Measurements from ENCODE around the gene PDZD8.

The PDZD8 gene

DNA sequence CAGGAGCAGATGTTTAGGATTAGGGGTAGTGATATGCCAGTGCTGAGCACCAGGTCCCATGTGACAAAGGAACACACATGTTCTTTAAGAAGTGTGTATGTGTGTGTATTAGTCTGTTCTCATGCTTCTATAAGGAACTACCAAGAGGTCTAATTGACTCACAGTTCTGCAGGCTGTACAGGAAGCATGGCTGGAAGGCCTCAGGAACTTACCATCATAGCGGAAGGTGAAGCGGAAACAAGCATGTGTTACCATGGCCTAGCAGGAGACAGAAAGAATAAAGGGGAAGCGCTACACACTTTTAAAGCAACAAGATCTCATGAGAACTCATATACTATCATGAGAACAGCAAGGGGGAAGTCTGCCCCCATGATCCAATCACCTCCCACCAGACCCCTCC lies 22.8 kb upstream of the PDZD8 start:
- no peak for DNase-seq

DNA sequence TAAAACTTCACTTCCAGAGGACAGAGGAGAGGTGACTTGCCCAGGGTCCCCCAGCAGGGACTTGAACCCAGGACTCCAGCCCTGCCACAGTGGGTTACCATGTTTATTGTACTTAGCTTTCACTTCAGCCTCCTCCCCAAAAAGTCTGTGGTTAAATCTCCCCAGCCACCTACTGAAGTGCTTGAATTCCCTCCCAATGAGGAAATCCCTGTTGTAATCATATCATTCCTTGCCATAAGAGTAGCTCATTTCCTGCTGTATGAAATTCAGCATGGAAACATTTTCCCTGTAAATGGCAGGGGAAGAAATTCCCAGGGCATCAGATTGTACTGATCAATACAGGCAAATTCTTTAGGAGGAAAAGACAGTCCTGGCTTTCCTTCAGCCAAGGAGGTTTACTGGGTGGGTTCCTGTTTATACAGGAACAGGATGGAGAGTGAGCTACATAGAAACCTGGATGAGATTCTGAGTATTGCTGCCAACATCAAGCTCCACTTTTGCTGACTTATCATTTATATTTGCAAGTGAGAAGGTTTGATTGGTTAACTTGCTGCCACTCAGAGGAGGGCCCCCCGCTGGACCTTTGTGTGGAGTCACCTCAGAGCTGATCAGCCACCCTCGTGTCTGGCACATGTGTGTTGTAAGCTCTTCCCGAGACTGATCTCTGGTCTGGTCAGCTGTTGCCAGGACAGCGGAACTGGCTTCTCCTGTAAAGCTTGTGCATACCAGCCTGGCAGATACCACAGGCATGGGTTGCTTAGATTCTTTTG lies 16.4 kb upstream of the PDZD8 start:
- DNase-seq, result no peak

DNA sequence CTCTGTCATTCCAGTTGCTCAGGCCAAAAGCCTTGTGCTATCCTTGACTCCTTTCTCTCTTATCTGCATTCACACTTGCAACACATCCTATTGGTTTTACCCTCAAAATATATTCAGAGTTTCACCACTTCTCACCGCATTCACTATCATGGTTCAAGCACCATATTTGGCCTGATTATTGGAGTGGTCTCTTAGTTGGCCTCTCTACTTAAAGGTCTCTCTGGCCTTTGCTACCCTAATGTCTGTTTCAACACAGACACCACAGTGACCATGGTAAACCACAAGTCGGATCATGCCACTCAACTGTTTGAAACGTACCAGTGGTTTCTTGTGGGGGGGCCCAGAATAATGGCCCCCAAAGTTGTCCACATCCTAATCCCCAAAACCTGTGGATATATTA lies 15.2 kb upstream of the PDZD8 start:
- DNase-seq, result no peak

DNA sequence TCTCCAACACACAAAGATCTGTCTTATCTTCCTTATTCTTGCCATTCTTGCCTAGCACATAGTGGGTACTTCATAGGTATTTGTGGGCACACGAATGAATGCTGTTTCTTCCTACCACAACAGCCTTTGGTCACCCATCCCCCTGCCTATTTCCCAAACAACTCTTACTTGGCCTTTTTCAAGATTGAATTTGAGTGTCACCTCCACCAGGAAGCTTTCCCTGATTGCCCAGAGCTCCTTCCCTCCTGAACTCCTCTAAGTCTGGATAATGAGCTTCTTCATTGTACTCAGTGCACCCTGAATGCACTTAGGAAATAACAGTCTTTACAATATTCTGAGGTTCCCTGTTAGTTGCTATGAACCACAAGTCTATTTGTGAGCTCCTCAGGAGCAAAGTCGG lies 11.6 kb upstream of the PDZD8 start:
- no peak for DNase-seq

DNA sequence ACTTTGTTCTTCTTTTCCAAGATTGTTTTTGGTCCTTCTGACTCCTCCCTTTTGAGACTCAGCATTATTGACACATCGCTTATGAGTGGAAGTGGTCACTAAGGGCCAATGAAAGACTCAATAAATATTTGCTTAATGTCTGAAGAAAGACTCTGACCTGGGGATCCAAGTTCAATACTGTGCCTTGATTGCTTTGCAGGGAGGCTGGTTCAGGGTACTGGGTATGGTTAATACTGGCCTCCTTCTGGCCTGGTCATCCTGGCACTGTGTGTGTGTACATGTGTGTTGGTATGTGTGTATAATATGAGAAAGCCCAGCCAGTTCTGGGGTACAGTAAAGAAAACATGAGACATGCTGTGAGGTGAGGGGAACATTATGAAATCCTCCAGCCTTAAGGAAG lies 7.6 kb upstream of the PDZD8 start:
- DNase-seq, result no peak

DNA sequence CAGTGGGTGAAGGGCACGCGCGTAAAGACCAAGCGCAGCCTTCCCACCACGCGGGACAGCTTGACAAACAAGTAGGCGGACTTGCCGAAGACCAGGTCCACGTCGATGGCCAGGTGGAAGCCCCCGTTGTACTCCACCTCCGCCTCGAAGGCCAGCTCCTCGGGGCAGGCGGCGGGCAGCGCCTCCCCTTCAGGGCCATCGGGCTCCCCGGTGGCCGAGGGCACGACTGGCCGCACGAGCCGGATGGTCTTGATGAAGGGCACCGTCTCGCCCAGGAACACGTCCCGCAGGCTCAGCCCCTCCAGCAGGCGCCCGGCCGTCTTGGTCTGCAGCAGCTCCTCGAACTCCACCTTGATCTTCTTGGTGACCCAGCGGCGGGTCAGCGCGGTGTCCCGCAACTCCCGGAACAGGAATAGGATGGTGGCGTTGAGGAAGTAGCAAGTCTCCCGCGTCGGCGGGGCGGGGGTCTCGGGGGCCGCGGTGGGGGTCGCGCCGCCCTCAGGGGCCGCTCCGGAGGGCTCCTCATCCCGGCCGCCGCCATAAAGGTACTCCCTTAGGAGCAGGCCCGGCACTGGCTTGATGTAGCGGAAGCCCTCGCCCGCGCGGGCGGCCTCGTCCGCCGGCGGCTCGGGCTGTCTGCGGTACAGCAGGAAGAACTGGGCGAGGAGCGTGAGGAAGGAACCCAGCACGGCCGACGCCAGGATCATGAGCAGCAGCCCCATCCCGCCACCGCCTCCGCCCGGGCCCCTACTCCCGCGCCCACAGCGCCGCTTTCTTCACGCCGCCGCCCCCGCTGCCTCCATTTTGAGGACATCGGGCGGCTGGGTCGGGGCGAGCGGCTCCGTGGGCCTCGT lies 507 bp downstream of the PDZD8 start:
- no peak for DNase-seq

DNA sequence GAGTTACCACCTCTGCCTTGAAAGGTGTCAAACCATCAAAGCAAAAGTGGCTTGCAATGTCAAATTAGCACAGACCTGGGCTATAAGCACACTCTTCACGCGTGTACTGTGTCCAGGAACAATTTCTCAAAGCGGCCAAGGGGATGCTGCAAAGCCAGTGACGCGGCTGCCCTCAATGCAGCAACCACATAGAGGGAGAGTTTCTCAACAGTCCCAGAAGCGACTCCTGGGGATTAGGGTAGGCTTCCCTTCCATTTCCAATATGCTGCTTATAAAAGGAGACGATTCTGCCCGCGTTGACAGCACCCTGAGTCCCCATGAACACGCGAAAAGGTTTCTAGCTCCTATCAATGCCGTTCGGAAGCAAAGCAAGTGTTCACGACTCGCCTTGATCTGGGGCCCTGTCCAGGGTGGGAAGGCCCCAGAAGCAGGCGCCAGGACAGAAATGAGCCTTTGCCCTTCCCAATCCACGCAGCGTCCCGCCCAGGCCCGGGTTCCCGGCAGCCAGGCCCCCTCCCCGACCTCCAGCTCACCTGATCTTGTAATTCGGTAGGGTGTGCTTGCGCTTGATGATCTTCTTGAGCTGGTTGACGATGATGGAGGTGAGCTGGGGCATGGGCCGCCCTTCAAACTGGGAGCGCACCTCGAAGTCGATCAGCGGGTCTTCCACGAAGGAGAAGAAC lies 1.3 kb downstream of the PDZD8 start:
- no peak for DNase-seq

DNA sequence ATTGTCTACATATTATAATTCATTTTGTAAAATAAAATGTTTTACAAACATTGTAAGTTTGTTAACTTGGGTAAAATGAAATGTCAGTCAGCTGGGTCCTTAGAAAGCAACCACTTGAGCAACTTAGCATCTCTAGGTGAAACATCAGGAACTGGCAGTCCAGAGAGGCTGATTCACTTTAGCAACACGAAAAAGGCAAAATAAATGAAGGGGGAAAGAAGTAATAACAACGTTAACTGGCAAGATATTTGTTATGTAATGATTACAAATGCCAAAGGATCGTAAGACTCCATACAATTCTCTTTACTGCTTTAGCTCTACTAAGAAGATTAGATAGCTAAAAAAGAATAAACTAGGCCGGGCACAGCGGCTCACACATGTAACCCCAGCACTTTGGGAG lies 5.0 kb downstream of the PDZD8 start:
- no peak for DNase-seq

DNA sequence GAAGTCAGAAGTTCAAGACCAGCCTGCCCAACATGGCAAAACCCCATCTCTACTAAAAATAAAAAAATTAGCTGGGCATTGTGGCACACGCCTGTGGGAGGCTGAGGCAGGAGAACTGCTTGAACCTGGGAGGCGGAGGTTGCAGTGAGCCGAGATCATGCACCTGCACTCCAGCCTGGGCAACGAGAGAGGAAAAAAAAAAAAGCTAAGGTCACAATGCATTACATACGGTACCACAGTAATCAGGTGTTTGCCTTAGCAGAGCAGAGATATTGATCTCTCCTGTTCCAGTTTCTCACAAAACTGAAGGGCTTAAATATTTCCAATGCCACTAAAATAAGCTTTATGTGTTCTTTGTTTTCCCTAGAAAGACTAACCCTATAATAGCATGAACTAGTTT lies 7.5 kb downstream of the PDZD8 start:
- no peak for DNase-seq

DNA sequence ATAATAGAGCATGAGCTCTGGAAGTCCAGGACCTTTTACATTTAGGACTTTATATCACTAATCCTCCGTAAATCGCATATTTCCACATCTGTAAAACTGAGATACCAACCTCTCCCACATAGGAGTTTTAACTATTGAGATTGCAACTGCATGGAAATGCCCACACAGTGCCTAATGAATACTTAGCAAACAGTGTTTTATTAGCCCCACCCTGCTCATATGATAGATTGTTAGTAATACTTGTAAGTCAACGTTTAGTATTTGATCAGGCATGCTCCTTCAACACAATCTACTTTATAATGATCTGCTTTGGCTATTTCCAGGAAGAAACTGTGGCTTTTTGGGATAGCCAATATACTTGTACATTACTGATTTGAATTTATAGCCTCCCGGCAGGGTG lies 8.5 kb downstream of the PDZD8 start:
- DNase-seq, result no peak

DNA sequence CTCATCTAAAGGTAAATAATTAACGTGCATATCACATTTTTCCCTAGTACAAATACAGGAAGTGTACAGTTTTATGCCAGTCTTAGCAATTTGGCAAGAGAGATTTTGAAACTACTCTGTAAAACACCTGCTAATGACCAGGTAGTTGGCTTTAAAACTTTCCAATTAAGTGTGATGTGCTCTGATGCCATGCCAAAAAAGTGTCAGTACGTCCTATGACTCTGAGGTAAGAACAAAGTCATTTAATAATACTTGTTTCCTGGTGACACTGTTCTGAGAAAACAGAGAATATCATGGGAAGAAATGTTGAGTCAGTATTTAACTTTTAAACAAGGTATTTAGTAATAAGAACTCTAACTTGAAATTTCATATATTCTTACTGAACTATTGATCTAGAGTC lies 9.6 kb downstream of the PDZD8 start:
- no peak for DNase-seq

DNA sequence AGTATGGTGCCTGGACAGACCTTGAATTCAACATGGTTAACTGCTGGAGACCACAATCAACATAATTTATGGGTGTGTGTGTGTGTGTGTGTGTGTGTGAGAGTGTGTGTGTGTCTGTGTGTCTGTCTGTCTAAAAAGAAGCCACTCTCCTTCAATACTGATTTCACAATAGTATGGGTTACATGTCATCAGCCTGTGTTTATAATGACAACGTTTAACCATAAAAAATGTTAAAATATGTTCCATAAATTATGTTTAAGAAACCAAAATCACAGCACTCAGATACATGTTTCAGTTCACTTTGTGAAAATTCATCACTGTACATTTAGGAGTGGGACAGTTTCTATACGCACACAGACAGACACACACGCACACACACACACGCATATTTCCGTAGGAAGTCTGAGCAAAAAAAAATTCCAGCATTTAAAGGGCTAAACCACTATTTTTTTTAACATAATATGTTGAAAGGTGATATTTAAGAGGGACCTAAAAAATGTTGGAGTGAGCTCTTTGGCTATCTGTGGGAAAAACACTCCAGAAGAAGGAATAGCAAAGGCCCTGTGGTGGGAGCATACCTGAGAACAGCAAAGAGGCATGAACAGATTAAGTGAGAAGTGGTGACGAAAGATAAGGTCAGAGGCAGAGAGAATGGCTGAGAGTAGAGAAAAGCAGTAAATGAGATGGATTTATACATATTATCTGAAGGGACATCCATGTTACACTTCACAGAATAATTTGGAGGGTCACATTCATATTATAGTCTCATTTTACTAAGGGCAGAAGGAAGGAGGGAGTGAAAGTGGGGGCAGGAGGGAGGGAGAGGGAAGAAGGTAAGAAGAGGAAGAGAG lies 10.9 kb downstream of the PDZD8 start:
- no peak for DNase-seq

DNA sequence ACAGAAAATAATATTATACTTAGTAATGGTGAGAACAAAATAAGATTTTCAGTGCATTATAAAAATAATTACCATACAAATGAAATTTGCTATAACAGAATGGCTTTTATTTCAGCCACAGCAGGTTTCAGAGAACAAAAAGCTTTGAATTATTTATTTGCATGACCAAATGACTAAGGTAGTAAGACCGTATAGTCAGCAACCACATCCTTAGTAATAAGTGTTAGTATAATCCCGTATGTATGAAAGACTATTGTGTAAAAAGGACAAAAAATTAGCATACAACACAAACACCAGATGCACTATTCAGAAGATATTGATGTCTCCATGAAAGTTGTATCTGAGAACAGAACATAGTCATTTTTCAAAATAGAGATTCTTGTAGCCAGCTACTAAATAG lies 12.2 kb downstream of the PDZD8 start:
- DNase-seq, result no peak

DNA sequence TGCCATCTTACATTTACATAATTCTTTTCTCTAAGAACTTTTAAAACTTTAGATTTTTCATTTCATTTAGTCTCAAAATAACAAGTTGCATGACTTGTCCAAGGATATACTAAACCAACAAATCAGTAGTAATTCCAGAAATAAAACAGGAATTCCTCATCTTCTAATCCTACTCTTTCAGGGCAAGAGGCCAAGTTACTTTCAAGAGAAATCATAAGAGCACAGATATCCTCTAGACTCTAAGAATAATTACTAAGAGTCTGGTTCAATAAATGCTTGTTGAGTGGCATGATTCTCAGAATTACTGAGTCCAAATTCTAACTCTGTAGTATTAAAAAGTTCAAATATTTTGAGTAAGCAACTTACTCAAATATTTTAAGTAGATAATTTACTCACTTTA lies 12.9 kb downstream of the PDZD8 start:
- no peak for DNase-seq

DNA sequence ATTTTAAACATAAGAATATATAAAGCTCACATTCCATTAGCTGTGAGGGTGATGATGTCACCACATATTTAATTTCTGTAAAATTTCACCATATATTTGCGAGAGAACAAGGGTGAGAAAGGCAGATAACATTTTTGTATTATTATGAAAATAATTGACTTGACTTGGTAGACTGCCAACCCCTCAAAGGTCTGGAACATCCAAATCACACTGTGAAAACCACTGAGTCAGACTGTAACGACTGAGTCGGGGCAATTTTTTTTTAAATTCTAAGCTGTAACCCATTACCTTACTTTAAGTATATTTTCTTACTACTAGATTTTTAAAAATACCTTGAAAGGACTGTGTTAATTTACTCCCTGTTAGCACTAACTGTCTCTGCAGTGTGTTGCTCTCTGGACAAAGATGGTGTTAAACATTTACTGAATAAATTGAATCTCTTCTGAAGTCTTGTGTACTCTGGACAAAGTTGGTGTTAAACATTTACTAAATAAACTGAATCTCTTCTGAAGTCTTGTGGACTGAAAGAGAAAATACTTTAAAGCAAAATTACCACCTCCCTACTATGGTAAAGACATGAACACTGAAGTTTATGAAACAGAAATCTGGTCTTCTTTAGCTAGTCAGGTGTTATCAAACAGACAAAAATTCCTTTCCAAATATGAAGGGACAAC lies 14.1 kb downstream of the PDZD8 start:
- no peak for DNase-seq

DNA sequence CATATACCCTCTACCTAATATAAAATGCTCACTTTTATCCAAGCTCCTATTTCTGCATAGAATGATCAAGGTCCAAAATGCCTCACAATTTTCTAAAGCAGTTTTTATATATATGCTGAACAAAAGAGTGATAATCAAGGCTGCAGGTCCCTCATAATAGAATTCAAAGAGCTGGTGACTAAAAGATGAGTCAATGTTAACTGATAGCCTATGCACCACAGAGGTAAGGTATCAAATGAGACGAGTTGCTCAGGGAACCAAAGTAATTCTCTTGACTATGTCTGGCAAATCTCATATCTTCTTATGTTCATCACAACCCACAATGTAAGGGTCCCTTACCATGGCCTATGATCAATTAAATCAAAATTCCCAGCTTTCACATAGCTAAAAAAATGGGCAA lies 15.2 kb downstream of the PDZD8 start:
- DNase-seq, result no peak

DNA sequence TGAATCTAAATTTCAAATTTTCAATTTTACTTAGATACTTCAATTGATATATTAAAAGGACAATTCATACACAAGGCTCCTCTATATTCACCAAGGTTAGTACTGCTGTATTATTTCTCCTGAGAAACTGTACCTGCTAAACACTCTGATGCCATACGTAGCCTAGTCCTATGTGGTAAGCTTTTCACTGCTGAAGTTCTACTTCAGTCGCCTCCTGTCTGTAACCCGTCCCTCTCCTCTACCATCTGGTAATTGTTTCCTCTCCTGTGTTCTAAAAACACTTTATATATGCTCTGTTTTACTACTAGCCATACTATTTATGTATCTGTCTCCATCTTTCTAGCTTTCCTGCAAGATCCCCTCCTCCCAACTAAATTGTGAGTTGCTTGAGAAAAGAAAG lies 20.2 kb downstream of the PDZD8 start:
- DNase-seq, result no peak

DNA sequence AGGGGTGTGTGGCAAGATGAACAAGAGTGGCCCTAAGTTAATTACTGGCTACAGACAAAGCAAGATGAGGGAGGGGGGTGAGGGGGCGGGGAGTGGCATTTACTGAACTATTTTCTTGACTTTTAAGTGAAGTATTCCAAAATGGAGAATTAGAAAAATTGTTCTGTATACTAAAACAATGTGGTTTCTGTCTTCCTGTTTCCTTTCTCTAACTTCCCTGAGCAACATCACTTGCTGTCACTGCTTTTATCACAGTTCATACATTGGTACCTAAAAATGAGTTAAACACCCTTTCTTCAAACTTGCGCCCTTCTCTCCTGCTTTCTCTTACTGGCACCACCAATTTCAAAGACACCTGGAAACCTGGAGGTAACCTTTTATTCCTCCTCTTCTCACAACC lies 21.6 kb downstream of the PDZD8 start:
- DNase-seq, result no peak

DNA sequence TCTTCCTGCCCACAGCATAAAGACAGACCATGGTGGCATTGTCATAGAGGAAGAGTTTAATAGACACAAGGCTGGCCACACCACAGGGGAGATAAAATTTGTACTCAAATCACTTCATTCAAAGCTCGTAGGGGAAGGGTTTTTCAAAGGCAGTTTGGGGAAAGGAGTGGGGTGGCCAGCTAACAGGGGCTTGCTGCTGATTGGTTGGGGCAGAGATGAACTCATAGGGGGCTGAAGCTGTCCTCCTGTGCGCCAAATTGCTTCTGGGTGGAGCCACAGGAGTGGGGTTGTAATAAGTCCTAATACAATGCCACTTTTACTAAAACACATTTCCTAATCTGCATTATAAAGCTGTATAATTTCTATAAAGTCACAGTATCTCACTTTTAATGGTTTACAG lies 22.5 kb downstream of the PDZD8 start:
- no peak for DNase-seq

DNA sequence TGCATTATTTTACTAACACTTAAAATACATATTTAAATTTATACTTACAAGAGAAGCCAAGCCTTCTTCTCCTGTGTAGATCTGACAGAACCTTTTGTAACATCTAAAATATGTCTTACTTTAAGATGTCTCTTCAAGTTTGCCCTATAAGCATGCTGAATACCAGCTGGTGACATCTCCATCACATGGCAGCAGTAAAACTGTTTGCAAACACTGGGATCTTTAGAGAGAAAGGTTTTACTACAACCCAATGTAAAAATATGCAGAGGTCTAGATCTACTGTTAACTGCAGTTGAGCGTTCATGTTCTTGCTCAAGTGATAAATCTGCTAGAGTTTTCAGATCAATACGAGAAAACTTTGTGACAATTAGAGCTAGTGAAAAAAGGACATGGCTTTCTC lies 23.2 kb downstream of the PDZD8 start:
- no peak for DNase-seq

DNA sequence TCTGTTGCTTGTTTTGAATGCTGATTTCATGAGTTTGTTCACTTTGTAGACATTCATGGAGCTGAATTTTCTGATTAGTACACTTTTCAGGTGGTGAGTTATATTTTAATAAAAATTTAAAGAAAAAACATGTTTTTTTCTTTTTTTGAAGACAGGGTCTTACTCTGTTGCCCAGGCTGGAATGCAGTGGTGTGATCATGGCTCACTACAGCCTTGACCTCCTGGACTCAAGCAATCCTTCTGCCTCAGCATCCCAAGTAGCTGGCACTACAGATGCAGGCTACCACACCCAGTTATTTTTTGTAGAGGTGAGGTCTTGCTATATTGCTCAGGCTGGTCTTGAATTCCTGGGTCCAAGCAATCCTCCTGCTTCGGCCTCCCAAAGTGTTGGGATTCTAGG lies 23.7 kb downstream of the PDZD8 start:
- DNase-seq, result no peak

DNA sequence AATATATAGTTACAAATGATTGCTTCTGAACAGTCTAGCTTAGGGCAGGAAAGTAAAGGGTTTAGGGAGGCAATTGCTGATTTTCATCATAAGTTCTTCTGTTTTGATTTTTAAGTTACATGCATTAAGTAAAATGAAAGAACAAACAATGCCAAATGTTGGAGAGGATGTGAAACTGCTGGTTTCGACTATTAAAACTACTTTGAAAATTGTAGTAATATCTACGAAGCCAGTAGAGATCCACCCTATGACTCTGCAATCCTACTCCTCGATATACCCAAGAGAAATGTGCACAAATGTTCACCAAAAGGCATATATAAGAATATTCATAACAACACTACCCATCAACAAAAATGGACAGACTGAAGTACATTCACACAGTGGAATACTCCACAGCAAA lies 24.3 kb downstream of the PDZD8 start:
- DNase-seq, result no peak

All from cortex of kidney (tissue), 1 donor.